Epidermal melanocyte (primary cell): Measurements from ENCODE around the gene OLA1.

Experiments used
- DNase-seq: peaks from one replicate; pipeline ENCODE4 v3.0.0; 2011; ENCODE audit warnings: low spot score; ENCODE audit not compliant: insufficient read length

The OLA1 gene

DNA sequence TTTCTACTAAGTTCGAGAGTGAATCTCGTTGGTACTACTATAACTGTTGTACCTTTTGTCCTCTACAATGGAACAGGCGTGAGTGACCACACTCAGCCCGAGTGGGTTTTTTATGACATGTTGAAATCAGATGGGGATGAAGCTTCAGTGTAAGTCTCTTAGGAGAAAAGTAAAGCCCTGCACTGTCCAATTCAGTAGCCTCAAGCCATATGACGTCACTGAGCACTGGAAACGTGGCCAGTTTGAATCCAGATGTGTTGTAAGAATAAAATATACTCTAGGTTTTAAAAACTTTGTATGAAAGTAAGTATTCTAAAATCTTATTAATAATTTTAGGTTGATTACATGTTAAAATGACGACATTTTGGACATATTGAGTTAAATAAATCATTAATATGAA lies 181.5 kb downstream of the OLA1 start:
- DNase-seq = no peak

DNA sequence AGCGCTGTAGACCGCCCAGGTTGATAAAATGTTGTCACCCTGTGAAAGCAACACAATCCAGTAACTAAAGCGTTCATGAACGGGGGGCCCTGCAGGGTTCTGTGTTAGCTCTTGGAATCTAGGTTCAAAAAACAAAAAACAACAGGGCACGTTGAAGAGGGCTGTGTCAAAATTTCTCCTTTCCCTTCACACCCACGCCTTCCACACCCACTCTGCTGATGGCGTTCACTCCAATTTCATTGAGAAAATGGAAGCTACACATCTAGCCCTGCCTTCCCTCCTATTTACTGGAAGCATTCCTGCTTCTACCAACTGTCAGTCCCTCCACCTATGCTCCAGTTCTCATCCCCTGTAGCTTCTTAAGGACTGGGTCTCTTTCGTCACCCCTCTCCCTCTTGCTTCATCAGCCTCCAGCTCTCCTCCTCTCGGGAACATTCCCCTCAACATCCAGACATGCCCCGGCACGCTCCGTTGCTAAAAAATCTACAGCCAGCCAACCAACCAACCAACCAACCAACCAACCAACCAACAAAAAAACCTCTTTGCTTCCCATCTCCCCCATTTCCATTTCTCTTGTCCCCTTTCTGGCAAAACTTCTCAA lies 184.7 kb downstream of the OLA1 start:
- no peak for DNase-seq

DNA sequence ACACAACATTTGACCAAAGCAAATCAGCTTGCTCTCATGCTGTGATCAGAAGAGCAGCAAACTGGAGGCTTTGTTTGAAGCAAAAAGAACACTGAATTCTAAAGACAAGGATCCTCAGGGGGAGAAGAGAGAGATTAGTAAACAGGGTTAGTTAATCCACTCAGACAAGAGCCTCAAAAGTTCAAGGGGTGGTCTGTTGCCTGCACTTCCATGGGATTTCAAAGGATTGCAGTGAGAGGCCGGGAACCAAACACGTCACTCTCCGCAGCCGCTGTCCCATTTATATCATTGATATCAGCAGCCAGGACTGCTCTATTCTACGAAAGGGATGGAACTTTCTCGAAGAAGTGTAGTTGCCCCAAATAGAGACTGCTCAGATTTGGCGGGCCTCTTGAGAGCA lies 185.4 kb downstream of the OLA1 start:
- no peak for DNase-seq

DNA sequence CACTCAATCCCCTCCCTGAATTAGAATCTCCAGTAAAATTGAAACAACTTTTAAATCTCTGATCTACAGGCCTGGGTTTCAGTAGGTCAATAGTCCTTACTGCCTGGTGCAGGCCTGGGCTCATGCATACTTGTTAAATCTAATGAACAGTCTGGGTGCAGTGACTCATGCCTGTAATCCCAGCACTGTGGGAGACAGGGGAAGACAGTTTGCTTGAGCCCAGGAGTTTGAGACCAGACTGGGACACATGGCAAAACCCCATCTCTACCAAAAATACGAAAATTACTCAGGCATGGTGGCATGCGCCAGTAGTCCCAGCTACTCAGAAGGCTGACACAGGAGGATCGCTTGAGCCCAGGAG lies 188.5 kb downstream of the OLA1 start:
- no peak for DNase-seq

DNA sequence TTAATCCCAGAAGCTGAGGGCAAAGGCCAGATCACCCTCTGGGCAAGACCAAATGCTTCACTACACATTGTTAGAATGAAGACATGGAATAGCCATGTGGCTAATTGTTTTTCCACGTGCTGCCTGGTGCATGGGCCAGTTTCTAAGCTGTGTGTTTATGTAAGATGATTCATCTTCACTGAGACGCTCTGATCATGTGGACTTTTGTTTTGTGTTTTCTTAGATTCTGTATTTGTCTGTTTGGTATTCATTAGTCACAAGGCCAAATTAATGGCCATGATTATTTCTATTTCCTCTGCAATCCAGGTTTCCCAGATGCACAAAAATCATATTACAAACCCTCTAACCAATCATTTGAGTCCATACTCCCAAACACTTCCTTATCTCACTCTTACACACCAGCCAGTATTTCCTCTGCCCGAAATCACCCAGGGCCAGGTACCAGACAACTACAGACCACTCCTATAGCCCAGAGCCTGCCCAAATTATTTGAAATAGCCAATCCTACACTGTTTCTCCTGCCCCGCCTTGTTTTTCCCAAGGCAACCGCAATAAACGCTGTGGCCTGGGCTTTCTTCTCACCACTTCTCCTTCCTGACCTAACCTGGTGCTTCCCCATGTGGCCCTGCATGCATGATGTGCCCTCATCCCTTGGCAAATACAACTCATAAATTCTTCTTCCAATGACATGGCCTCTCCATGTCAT lies 189.0 kb downstream of the OLA1 start:
- DNase-seq = no peak

DNA sequence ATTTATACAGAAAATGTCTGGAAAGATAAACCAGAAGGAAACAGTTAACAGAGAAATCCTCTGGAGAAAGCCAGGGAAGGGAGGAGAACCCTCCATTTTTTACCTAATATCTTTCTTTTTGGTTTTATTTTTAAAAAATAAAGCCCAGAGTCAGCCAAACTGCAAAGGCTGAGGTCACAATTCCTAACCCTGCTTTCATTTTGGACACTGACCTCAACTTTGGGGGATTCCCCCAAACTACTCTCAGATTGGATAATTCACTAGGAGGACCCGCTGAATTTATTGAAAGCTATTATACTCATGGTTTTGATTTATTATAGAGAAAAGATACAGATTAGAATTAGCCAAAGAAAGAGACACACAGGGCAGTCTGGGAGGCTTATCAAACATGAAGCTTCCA lies 189.9 kb downstream of the OLA1 start:
- DNase-seq = no peak

DNA sequence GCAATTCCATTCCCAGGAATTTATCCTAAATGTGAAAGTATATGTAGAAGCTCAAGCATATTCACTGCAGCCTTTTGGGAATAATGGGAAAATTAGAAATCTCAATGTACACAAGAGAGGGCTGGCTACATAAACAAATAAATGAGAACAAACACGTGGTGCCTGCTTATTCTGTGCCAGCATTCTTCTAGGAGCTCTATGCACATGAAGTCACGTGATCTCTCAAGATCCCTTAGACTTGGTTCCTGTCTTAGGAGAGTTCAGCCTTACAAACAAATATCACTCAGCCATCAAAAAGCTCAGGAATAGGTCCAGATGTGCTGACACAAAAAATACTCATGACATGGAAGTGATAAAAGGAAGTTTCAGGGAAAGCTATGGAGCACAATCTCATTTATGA lies 190.3 kb downstream of the OLA1 start:
- no peak for DNase-seq

DNA sequence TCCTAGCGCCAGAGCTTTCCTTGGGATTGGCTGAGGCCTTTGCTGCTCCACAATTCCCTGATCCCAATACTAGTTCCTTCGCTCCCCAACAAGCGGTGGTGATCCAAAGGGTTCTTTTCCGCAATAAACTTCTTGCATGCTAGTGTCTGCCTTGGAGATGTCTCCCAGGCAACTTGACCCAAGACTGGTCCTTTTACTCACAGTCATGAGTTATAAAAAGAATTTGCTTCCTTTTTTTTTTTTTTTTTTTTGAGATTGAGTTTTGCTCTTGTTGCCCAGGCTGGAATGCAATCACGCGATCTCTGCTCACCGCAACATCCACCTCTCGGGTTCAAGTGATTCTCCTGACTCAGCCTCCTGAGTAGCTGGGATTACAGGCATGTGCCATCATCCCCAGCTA lies 193.4 kb downstream of the OLA1 start:
- DNase-seq = no peak

DNA sequence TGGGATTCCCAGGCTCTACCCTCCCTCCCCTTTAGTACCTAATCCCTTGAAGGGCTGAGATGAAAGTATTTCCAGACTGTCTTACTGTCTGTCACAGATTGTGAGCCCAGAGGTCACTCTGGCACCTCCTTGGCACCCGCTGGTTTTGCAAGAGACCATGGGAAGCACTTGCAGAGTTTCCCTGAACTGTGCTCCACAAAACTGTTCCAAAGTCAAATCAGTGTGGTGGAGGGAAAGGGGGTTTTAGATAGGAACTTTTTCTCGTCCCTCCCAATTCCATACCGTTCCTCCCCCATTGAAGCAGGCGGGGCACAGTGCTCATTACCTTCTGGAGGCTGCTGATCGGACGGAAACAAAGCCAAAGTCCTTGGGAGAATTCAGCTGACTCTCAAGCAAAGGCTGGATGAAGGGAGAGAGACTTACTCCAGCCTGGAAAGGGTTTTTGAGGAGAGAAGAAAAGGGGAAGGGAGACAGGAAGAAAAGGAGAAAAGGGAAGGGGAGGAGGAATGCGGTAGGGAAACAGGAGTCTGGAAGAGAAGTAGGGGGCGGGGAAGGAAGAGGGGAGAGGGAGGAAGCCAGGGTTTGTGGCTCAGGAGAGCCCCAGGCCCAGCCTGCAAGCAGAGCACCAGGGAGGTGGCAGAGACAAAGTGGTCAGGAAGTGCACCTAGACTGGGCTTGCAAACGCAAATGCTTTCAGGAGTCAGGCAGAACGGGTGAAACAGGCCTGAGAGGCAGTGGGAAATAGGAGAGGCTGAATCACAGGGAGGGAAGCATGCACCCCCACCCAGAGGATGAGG lies 194.8 kb downstream of the OLA1 start:
- DNase-seq = no peak

DNA sequence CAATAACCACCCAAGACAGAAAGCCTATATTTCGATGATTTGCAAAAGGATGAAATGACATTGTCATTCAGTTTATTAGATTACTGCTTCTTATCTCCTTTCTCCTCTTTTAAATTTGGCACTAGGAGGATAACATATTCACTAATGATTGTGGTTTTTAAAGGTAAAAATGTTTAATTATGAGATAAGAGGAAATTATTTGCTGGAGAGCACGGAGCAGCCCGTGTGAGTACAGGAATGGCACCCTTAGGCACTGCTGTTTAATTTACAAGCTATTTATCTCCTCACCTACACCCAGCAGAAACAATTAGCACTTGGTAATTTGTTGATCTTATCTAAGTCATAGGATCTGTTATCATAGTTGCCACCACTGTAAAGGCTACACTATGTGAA lies 195.8 kb downstream of the OLA1 start:
- no peak for DNase-seq

DNA sequence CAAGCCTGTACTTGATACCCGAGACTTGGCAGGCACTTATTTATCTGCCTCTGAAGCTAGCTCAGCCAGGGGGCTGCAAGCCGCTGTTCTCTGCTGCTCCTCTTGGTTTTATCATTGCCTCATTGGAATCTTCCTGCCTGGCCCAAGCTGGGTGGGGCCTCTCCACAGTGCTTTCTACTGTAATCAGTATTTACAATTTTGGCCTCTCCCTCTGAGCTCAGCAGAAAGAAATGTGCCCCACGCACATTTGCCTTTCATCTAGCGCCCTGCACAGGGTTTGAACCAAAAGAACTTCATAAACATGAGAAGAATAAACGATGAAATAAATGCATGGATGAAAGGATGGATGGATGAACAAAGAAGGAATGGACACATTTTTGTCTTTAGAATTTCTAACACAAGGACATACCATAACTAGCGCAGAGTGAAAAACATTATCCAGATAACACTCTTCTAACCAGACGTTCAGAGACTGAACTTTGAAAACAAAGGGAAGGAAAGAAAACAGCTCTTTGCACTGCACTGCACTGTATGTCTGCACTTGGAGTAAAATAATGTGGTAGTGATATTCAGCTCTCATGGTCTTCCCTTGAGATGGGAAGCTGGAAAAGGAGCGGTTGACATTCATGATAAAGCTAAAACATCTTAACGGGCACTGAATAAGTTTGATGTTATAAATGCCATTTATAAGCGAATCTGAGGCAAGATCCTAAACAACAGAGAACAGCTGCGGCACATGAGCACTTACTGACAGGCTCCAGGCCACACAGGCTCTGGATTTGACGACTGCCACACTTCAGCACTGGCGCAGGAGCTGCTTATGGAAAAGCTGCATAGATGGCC lies 196.4 kb downstream of the OLA1 start:
- DNase-seq = no peak

DNA sequence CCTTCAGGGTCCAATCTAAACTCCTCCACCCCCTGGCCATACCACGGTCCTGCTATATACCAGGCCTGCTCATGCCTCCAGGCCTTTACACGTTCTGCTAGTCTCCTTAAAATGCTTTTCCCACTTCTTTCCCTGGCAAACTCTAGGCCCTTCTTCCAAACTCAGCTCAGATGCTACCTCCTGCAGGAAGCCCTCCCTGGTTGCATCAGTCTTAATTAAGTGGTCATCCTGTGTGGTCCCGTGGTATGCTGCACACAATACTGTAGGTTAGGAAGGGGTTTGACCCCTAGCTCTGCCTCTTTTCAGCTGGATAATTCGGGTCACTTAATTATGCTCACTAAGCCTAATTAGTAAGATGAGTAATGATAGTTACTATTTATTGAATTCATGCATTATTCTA lies 197.3 kb downstream of the OLA1 start:
- DNase-seq = no peak

DNA sequence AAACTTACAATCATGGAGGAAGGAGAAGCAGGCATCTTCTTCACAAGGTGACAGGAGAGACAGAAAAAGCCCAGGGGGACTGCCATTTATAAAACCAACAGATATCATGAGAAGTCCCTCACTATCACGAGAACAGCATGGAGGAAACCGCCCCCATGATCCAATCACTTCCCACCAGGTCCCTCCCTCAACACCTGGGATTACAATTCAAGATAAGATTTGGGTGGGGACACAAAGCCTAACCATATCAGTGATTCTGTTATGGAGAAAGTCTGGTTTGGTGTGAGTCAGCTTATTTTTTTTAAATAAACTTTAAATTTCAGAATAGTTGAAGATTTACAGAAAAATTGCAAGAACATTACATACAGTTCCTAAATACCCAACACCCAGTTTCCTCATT lies 198.4 kb downstream of the OLA1 start:
- no peak for DNase-seq

DNA sequence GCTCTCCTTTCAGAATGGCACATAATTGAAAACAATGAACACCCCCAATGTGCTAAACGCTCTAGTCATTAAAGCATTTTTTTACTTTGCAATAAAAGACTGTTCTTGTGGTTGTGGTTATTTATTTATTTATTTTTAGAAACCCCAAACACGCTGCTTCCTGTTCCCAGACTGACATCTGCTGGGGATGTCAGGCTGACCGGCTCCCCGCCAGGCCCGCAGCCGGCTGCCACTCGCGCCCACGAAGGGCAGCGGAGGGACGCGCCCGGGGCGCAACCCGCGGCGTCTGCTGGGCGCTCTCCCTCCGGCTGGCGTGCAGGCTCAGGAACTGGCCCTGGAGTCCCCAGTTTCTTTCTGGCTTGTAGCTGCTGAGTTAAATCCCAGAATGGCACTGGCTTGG lies 200.1 kb downstream of the OLA1 start:
- no peak for DNase-seq

DNA sequence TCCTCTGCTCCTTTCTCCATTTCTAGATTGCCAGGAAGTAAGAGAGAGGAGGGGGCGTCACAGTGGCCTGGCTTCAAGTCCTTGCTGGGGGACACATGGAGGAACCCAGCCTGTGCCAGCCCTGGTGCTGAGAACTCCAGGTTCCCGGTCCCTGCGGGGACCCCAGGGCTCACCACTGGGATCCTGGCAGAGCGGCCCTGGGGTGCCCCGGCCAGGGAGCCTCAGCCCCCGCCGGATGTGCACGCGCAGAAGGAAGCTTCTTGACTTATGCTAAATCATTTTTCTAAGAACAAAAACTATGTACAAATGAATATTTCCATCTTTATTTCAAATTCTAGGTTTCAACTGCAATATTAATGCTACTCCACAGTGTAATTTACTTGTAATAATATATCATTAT lies 200.6 kb downstream of the OLA1 start:
- no peak for DNase-seq

DNA sequence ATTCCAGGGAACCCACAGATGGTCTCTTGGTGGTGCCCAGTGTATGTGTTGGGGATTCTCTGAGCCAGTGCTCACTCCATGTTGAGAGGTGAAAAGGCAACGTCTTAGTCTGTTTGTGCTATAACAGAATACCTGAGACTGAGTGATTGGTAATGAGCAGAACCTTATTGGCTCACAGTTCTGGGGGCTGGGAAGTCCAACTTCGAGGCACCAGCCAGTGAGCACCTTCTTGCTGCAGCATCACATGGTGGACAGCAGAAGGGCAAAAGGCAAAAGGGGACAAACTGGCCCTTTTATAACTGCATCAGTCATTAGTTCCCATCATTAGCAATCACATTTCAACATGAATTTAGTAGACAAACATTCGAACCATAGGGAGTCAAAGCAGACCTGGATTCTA lies 202.2 kb downstream of the OLA1 start:
- DNase-seq = no peak

DNA sequence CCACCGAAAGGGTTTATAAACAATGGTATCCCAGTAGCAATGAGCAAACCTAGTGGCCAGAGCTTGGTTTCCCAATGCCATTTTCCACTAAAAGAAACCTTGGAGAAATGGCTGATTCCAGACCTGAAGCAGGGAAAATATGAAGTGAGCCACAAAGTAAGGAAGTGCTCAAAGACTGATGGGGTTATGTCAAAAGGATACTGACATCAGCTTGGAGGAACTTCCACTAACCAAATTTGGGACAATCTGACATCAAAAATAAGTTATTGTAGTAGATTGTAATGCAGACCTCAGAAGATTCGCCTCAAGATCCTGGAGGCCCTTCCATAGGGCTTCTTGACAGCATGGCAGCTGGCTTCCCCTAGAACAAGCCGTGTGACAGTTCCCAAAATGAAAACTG lies 203.8 kb downstream of the OLA1 start:
- no peak for DNase-seq

DNA sequence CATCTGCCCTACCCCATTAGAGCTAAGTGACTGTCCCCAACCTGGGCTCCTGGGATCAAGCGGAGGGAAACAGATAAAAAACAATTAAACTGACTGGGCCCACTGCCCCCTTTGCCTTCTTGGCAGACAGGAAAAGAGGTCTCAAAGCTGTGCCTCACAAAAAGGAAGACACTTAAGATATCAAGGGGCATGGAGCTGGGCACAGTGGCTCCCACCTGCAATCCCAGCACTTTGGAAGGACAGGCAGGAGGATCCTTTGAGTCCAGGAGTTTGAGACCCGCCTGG lies 208.0 kb downstream of the OLA1 start:
- no peak for DNase-seq

DNA sequence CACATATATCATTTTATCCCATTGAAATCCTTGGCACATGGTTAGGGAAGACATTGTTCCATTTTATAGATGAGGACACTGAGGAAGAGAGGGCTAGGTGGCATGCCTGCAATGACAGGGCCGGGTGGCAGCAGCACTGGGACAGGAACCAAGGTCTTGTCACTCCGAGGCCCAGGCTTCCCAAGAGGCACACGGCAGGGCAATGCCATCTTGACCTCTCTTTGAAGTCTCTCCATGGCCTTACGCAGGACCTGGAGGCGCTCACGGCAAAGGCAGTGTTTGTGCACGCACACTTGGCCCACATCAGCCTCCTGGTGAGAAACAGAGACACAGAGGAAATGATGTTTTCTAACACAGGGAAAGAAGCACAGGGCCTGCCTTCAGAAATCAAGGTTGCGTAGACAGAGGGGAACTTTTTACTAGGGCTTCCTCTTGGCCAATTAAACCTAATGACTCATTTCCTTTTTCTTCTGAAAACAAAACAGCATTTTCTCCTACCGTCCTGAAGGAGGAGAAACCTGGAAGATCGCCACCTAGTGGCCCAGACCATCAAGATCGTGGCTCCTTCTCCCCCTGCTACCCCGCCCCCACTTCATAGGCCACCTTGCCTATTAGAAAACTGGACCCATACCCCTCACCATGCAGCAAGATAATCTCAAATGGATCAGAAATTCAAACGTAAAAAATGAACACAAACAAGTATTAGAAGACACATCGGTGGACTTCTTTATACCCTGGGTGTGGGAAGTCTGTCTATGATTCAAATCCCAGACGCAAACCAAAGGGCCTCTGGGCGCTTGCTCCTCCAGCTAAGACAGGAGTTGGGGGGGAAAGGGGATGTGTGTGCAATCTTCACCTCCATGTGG lies 208.5 kb downstream of the OLA1 start:
- peak; percentile 82 for DNase-seq

DNA sequence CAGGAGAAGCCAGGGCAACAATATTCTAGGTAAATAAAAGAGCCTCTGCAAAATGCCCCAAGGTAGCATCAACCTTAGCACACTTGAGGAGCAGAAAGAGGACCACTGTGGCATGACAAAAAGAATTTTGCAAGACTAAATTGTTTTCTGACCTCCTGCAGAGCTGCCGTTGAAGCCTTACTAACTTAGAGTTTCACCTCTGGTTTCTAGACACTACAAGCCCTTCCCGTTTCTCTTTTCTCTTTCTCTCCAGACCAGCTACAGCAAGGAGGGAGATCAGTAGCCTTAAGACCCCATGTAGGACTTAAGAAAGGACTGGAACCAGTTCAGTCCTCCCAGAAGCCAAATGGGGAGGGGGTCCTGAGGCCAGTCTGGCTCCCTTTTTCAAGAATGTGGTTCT lies 209.9 kb downstream of the OLA1 start:
- DNase-seq = no peak

DNA sequence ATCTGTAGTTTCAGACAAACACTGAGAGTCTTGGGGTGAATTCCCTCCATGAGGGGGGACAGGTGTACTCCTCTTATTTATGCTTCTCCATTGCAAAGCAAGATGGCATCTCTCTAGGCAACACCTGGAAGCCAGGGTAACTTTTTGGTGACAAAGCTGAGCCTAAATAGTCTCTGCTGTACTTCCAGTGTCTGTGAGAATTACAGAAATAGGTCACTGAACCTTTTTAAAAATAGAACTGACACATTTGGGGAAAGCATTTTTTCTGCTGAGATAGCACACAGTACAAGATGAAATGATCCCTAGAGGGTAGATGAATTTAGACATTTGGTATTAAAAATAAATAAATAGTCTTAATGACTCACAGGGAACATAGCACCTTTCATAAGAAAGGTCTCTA lies 211.5 kb downstream of the OLA1 start:
- no peak for DNase-seq
